ENCODE results near the gene CKAP2L. TPM values are rescaled to one million over a fixed set of nuclear protein-coding genes. Genes with fewer than 3 reads are reported as not detected.

CKAP2L gene
- total and polyA plus RNA-seq, 8 donors, result 1.9 to 29.3 (median 15.0) TPM

DNA sequence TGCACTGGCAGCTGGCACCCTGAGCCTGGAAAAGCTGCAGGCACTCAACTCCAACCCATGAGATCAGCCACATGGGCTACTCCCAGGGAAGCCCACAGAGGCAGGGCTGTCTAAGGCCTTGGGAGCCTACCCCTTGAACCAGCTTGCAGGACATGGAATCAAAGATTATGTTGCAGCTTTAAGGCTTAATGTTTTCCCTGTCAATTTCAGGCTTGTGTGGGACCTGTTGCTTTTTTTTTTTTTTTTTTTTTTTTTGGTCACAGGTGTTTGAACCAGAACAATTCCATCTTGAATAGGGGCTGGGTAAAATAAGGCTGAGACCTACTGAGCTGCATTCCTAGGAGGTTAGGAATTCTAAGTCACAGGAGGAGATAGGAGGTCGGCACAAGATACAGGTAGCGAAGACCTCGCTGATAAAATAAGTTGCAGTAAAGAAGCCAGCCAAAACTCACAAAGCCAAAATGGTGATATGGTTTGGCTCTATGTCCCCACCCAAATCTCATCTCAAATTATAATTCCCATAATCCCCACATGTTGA, 27.4 kb upstream of the CKAP2L start:
- intact Hi-C loops (cut with DNase I), result no loop called here
- Histone ChIP-seq H3K9me3 (no peaks in the 10 kb centered on the region), H3K27me3 (no peaks in the 10 kb centered on the region), H3K36me3 (no peaks in the 10 kb centered on the region), H3K4me1 (peaks cover 12 to 61% of the 10 kb centered on the region in 2 donors), H3K4me3 (no peak overlapping the region), H3K27ac (no peak overlapping the region)
- DNase-seq, result no peak
- TF ChIP-seq, protein P1, sequence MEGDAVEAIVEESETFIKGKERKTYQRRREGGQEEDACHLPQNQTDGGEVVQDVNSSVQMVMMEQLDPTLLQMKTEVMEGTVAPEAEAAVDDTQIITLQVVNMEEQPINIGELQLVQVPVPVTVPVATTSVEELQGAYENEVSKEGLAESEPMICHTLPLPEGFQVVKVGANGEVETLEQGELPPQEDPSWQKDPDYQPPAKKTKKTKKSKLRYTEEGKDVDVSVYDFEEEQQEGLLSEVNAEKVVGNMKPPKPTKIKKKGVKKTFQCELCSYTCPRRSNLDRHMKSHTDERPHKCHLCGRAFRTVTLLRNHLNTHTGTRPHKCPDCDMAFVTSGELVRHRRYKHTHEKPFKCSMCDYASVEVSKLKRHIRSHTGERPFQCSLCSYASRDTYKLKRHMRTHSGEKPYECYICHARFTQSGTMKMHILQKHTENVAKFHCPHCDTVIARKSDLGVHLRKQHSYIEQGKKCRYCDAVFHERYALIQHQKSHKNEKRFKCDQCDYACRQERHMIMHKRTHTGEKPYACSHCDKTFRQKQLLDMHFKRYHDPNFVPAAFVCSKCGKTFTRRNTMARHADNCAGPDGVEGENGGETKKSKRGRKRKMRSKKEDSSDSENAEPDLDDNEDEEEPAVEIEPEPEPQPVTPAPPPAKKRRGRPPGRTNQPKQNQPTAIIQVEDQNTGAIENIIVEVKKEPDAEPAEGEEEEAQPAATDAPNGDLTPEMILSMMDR (IDR thresholded peaks at IDR 0.05), result no peak
- ATAC-seq, result no peak

DNA sequence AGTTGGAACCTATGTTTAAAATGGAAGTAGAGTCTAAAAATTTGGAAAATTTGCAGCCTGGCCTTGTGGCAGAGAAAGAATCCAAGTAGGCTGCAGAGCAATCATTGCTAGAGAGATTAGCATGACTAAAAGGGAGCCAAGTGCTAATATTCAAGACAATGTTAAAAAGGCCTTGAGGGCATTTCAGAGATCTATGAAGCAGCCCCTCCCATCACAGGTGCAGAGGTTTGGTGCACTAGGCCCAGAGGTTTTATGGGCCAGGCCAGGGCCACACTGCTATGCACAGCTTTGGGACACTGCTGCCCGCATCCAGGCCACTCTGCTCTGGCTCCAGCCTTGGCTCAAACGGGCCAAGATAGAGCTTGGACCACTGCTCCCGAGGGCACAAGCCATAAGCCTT, 26.6 kb upstream of the CKAP2L start:
- DNase-seq, result no peak
- no peaks in the 10 kb centered on the region for H3K9me3 ChIP-seq
- TF ChIP-seq, protein P1 (IDR thresholded peaks at IDR 0.05), result no peak
- H3K36me3 ChIP-seq, result no peaks in the 10 kb centered on the region
- H3K27ac ChIP-seq, result no peak overlapping the region
- peaks cover 12 to 62% of the 10 kb centered on the region in 2 donors for H3K4me1 ChIP-seq
- no peaks in the 10 kb centered on the region for H3K27me3 ChIP-seq
- no peak overlapping the region for H3K4me3 ChIP-seq
- no peak for ATAC-seq
- intact Hi-C loops (cut with DNase I), result no loop called here

DNA sequence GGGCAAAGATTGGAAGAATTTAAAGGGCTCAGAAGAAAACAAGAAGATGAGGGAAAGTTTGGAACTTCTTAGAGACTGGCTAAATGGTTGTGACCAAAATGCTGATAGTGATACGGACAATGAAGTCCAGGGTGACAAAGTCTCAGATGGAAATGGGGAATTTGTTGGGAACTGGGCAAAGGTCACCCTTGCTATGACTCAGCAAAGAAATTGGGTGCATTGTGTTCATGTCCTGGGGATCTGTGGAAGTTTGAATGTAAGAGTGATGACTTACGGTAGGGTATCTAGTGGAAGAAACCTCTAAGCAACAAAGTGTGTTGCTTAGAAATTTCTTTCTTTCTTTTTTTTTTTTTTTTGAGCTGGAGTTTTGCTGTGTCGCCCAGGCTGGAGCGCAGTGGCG, 25.9 kb upstream of the CKAP2L start:
- no peak overlapping the region for H3K27ac ChIP-seq
- H3K36me3 ChIP-seq, result no peaks in the 10 kb centered on the region
- DNase-seq (no peak), ATAC-seq (no peak)
- intact Hi-C loops (cut with DNase I), result no loop called here
- TF ChIP-seq, protein P1 (IDR thresholded peaks at IDR 0.05), result no peak
- no peaks in the 10 kb centered on the region for H3K9me3 ChIP-seq
- H3K4me3 ChIP-seq, result no peak overlapping the region
- H3K4me1 ChIP-seq, result peaks cover 12 to 55% of the 10 kb centered on the region in 2 donors
- no peaks in the 10 kb centered on the region for H3K27me3 ChIP-seq

DNA sequence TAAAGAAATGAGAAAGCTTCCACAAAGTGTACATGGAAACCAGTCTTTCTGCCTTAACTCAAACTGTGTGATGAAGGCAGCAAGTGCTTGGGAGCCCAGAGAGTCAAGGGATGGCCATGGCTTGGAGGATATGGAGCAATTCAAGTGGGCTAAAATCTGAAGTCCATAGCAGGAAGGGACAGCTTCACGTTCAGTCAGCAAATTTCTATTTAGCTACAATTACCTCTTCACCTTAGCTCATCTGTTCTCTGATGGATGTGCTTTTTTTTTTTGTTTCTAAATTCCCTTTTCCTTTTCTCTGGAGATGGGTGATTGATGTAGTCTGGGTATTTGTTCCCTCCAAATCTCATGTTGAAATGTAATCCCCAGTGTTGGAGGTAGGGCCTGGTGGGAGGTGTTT, 24.8 kb upstream of the CKAP2L start:
- H3K9me3 ChIP-seq, result no peaks in the 10 kb centered on the region
- intact Hi-C loops (cut with DNase I), result no loop called here
- TF ChIP-seq, protein P1 (IDR thresholded peaks at IDR 0.05), result no peak

DNA sequence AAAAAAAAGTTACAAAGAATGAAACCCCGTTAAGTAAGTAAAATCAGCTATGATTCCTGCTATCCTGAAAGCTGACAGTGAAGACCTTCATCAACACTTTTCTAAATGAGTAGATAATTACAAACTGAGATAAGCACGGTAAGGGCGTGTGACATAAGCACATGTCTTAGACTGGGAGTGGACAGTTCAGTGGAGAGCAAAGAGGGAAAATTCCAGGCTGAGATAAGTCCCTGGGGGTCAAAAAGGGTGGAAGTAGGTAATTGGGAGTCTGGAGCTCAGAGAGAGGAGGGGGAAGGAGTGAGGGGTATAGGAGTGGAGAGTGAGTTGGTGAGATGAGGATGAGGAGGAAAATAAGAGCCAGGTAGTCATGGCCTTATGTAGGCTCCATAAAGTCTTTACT, 24.2 kb upstream of the CKAP2L start:
- TF ChIP-seq, protein P1 (IDR thresholded peaks at IDR 0.05), result no peak
- intact Hi-C loops (cut with DNase I), result no loop called here
- H3K9me3 ChIP-seq, result no peaks in the 10 kb centered on the region
- peaks cover 0 to 39% of the 10 kb centered on the region in 2 donors for H3K4me1 ChIP-seq
- H3K4me3 ChIP-seq, result no peak overlapping the region
- H3K27ac ChIP-seq, result peak overlapping the region in 1 of 2 donors; percentile 80
- H3K27me3 ChIP-seq, result no peaks in the 10 kb centered on the region
- no peaks in the 10 kb centered on the region for H3K36me3 ChIP-seq
- DNase-seq (no peak), ATAC-seq (no peak)

More for the DNA sequence above, 24.8 kb upstream of the CKAP2L start:
- Histone ChIP-seq H3K4me3 (no peak overlapping the region), H3K36me3 (no peaks in the 10 kb centered on the region), H3K27me3 (no peaks in the 10 kb centered on the region), H3K4me1 (peaks cover 4 to 44% of the 10 kb centered on the region in 2 donors), H3K27ac (peak overlapping the region in 1 of 2 donors; percentile 80)
- DNase-seq (no peak), ATAC-seq (no peak)
